PC-9 (cell line): Measurements from ENCODE around the gene GPR142.

Experiments
- EZH2 ChIP-seq: fragments of 200-600 bp; sonication (generic); IDR thresholded peaks from 2 replicates; pipeline ENCODE4 v1.8.0; 2017; ENCODE audit warnings: antibody characterized with exemption, low read depth
- TF ChIP-seq, protein P1 (sequence below): fragments of 200-600 bp; sonication (generic); conservative IDR thresholded peaks from 2 replicates; pipeline ENCODE4 v1.6.1; 2017; ENCODE audit warnings: mixed run types, antibody characterized with exemption, mild to moderate bottlenecking, moderate library complexity

DNA sequence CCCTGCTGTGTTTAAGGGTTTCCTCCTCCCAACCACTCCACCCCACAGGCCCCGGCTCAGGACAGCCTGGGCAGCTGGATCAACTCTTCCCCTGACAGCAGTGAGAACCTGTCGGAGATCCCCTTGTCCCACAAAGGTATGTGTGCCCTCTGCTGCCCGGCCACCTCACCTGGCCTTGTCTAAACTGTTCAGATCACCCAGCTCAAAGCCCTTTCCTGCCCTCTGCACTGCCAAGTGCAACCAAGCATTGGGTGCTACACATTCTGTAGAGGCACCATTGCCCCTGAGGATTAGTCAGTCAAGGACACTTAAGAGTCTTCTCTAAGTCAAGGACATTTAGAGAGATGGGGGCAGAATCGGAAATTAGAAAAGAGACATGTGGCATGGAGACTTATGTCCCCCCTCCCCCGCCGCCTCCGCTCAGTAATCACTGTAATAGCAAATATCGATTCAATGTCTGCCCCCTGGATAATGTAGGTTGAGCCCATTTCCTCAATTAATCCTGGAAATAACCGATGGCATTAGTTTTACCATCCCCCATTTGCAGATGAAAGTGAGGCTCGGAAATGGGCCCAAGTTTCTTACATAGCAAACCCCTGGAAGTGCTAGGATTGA is 13.8 kb upstream of the GPR142 start:
- TF ChIP-seq, protein P1, sequence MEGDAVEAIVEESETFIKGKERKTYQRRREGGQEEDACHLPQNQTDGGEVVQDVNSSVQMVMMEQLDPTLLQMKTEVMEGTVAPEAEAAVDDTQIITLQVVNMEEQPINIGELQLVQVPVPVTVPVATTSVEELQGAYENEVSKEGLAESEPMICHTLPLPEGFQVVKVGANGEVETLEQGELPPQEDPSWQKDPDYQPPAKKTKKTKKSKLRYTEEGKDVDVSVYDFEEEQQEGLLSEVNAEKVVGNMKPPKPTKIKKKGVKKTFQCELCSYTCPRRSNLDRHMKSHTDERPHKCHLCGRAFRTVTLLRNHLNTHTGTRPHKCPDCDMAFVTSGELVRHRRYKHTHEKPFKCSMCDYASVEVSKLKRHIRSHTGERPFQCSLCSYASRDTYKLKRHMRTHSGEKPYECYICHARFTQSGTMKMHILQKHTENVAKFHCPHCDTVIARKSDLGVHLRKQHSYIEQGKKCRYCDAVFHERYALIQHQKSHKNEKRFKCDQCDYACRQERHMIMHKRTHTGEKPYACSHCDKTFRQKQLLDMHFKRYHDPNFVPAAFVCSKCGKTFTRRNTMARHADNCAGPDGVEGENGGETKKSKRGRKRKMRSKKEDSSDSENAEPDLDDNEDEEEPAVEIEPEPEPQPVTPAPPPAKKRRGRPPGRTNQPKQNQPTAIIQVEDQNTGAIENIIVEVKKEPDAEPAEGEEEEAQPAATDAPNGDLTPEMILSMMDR, result no peak
- TF ChIP-seq EZH2, result no peak
